NB4 (cell line): ENCODE measurements around the gene YBX1.

Source experiments
- DNase-seq: peaks from one replicate; pipeline ENCODE4 v3.0.0; 2010; ENCODE audit warnings: low read depth
- H3K4me3 ChIP-seq: one replicate; pipeline ENCODE4 v1.5.1; 2011; ENCODE audit warnings: mild to moderate bottlenecking, low read depth, low read length, moderate library complexity
- CTCF ChIP-seq: IDR thresholded peaks from one replicate; pipeline ENCODE4 v1.5.1; 2012; ENCODE audit warnings: low read depth, low read length
- MAX ChIP-seq: IDR thresholded peaks from 2 replicates; pipeline ENCODE4 v1.6.1; 2011; ENCODE audit warnings: low read depth, low read length
- MYC ChIP-seq: IDR thresholded peaks from 2 replicates; pipeline ENCODE4 v1.6.1; 2011; ENCODE audit warnings: low read depth, low read length
- POLR2A ChIP-seq: IDR thresholded peaks from 2 replicates; pipeline ENCODE4 v1.6.1; 2011; ENCODE audit warnings: mild to moderate bottlenecking; ENCODE audit not compliant: insufficient read length; ENCODE audit errors: extremely low read depth

The YBX1 gene

GRCh38 chr1:42690477-42691156 is 8.4 kb downstream of the YBX1 start:
- no peak for DNase-seq
- peak overlapping the region; percentile 35 for H3K4me3 ChIP-seq
- TF ChIP-seq MAX (no peak), POLR2A (no peak), CTCF (no peak), MYC (no peak)

- TF ChIP-seq MYC: no peak
- no peak for TF ChIP-seq POLR2A
- no peak for TF ChIP-seq CTCF
- TF ChIP-seq MAX: no peak
- H3K4me3 ChIP-seq: peak overlapping the region; percentile 35
- no peak for DNase-seq
Measured at GRCh38 chr1:42691157-42691498, 8.9 kb downstream of the YBX1 start.

GRCh38 chr1:42692461-42692860 is 10.2 kb downstream of the YBX1 start:
- TF ChIP-seq MYC (no peak), POLR2A (no peak), MAX (no peak), CTCF (no peak)
- DNase-seq: no peak
- peak overlapping the region; percentile 3 for H3K4me3 ChIP-seq

- no peak for DNase-seq
- peak overlapping the region; percentile 3 for H3K4me3 ChIP-seq
- TF ChIP-seq MYC: no peak
- no peak for TF ChIP-seq CTCF
- TF ChIP-seq MAX: no peak
- no peak for TF ChIP-seq POLR2A
Measured at GRCh38 chr1:42692911-42693310, 10.7 kb downstream of the YBX1 start.

- no peak for DNase-seq
- TF ChIP-seq POLR2A (no peak), CTCF (no peak), MYC (no peak), MAX (no peak)
- H3K4me3 ChIP-seq: no peak overlapping the region
Measured at GRCh38 chr1:42698081-42698813, 16.0 kb downstream of the YBX1 start.
